Mesendoderm (in vitro differentiated cells): Measurements from ENCODE around the gene RAMP2.
A peak's percentile ranks its signal among the peaks of the same experiment; 100 is the strongest.

Source experiments
- DNase-seq: peaks from one replicate; pipeline ENCODE4 v3.0.0; 2013
- H2AK5ac ChIP-seq: 2 replicates; pipeline ENCODE4 v1.6.1; 2013; ENCODE audit warnings: low read length, inconsistent platforms
- H2BK120ac ChIP-seq: 2 replicates; pipeline ENCODE4 v1.6.1; 2013; ENCODE audit warnings: low read depth, mild to moderate bottlenecking, low read length, moderate library complexity, mixed read lengths
- H2BK15ac ChIP-seq: replicated peaks from 2 replicates; pipeline ENCODE4 v1.6.1; 2013; ENCODE audit warnings: low read depth, mild to moderate bottlenecking, moderate library complexity
- H2BK5ac ChIP-seq: 2 replicates; pipeline ENCODE4 v1.6.1; 2013; ENCODE audit warnings: low read length, inconsistent platforms
- H3K18ac ChIP-seq: 2 replicates; pipeline ENCODE4 v1.6.1; 2013; ENCODE audit warnings: mild to moderate bottlenecking, low read length, mixed read lengths
- H3K23ac ChIP-seq: one replicate; pipeline ENCODE4 v1.6.1; 2013; ENCODE audit warnings: low read length
- H3K27ac ChIP-seq: 2 replicates; pipeline ENCODE4 v1.5.1; 2013; ENCODE audit warnings: low read depth, mild to moderate bottlenecking, inconsistent platforms, low read length, moderate library complexity
- H3K27me3 ChIP-seq: 2 replicates; pipeline ENCODE4 v1.6.1; 2013; ENCODE audit warnings: low read length, control low read depth, mild to moderate bottlenecking, inconsistent platforms; ENCODE audit not compliant: insufficient read depth, poor library complexity
- H3K36me3 ChIP-seq: 2 replicates; pipeline ENCODE4 v1.6.1; 2013; ENCODE audit warnings: low read length, inconsistent platforms; ENCODE audit not compliant: control insufficient read depth, insufficient read depth
- H3K4ac ChIP-seq: one replicate; pipeline ENCODE4 v1.6.1; 2013; ENCODE audit warnings: low read depth, mild to moderate bottlenecking, low read length, moderate library complexity
- H3K4me1 ChIP-seq: 2 replicates; pipeline ENCODE4 v1.6.1; 2013; ENCODE audit warnings: low read depth, low read length, inconsistent platforms; ENCODE audit not compliant: control insufficient read depth
- H3K4me2 ChIP-seq: 2 replicates; pipeline ENCODE4 v1.6.1; 2013; ENCODE audit warnings: low read length
- H3K4me3 ChIP-seq: 2 replicates; pipeline ENCODE4 v1.5.1; 2013; ENCODE audit warnings: mild to moderate bottlenecking, low read length
- H3K56ac ChIP-seq: one replicate; pipeline ENCODE4 v1.6.1; 2013; ENCODE audit warnings: low read length
- H3K79me1 ChIP-seq: 2 replicates; pipeline ENCODE4 v1.6.1; 2013; ENCODE audit warnings: low read length, inconsistent platforms
- H3K79me2 ChIP-seq: 2 replicates; pipeline ENCODE4 v1.6.1; 2013; ENCODE audit warnings: mild to moderate bottlenecking, low read length; ENCODE audit not compliant: control insufficient read depth, insufficient read depth
- H3K9ac ChIP-seq: 2 replicates; pipeline ENCODE4 v1.6.1; 2013; ENCODE audit warnings: low read length, inconsistent platforms
- H4K5ac ChIP-seq: one replicate; pipeline ENCODE4 v1.6.1; 2013; ENCODE audit warnings: low read length
- H4K8ac ChIP-seq: one replicate; pipeline ENCODE4 v1.6.1; 2013; ENCODE audit warnings: low read depth, mild to moderate bottlenecking, control low read depth, low read length, moderate library complexity
- WGBS: extraction: QIAGEN DNeasy Blood & Tissue Kit; methylation state at CpG from one replicate; pipeline ENCODE4 v1.1.7; 2013; ENCODE audit warnings: low lambda C conversion rate, missing lambda C conversion rate; ENCODE audit not compliant: insufficient coverage; ENCODE audit errors: extremely low coverage; 5-methylcytosine and 5-hydroxymethylcytosine counted together

Gene RAMP2

DNA sequence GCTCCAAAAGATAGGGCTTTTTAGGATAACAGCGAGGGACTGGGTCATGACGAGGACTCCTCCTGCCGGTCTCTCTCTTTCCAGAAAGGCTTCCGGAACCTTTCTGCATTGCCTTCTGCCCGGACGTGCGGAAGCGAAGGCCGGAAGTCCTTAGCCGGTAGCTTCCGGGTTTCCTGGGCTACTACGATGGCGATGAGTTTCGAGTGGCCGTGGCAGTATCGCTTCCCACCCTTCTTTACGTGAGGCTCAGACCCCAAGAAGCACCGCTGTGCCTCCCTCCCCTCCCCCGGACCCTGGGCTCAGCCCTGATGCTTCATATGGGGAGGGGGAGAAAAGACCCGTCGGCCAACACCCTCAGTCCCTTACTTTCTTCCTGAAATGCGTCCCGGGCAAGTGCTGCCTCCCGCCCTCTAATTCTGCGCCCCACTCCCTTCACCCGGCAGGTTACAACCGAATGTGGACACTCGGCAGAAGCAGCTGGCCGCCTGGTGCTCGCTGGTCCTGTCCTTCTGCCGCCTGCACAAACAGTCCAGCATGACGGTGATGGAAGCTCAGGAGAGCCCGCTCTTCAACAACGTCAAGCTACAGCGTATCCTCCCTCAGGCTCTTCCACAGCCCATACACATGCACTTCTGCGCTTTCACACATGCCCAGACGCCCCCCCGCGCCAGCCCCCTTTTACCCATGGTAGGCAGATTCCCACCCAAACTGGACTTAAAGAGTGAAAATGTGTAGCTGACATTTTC is 12.4 kb downstream of the RAMP2 start, which contains the start of gene VPS25:
TSS of gene VPS25 (plus strand) at position 160 of the 746 bp plus-strand sequence. CDS start at position 187, 27 bp downstream.
- no peaks in the 10 kb centered on the region for H3K27me3 ChIP-seq
- no peak within 1 kb of the TSS for H2BK5ac ChIP-seq
- H4K8ac ChIP-seq, result peak within 1 kb of the TSS; percentile 78
- H3K56ac ChIP-seq, result peak within 1 kb of the TSS; percentile 100
- peak within 1 kb of the TSS; percentile 97 for H3K4me2 ChIP-seq
- H3K36me3 ChIP-seq, result peaks cover 5% of the 10 kb centered on the region
- H2BK15ac ChIP-seq, result no peak within 1 kb of the TSS
- H2BK120ac ChIP-seq, result no peak within 1 kb of the TSS
- H3K79me2 ChIP-seq, result no peaks in the 10 kb centered on the region
- peak; percentile 94 for DNase-seq
- peak within 1 kb of the TSS; percentile 81 for H3K27ac ChIP-seq
- H3K4ac ChIP-seq, result peak within 1 kb of the TSS; percentile 65
- H3K18ac ChIP-seq, result peak within 1 kb of the TSS; percentile 78
- peak within 1 kb of the TSS; percentile 80 for H3K23ac ChIP-seq
- H3K79me1 ChIP-seq, result peaks cover 3% of the 10 kb centered on the region
- H3K4me3 ChIP-seq, result peak within 1 kb of the TSS; percentile 100
- H4K5ac ChIP-seq, result peak within 1 kb of the TSS; percentile 71
- WGBS, result no CpG with 5 or more reads among the region's 39 CpGs
- H3K4me1 ChIP-seq, result peaks cover 2% of the 10 kb centered on the region
- peak within 1 kb of the TSS; percentile 51 for H2AK5ac ChIP-seq
- peak within 1 kb of the TSS; percentile 100 for H3K9ac ChIP-seq

DNA sequence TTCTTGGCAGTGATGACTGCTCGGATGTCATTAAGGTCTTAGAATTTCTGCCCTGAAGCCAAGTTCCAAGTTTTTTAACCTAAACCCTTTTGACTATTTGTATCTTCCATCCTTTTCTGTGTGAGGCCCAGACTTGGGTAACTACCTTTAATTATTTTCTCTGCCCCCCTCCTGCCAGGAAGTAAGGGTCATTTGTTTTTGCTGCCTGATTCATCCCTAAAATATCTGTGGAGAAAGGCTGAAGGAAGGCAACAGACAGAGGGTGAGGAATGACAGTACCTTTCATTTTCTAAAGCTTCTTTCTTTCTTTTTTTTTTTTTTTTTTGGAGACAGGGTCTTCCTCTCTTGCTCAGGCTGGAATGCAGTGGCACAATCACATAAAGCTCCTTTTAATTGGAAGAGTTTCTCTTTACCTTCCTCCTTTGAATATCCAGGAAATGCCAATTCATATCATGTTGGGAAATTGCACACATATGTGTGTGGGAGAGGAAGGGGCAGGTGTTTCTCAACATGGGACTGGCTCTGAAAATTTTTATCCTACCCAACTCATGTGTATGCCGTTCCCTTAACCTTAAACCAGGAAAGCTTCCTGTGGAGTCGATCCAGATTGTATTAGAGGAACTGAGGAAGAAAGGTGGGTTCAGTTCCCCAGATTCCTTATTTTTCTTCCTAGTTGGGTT is 13.2 kb downstream of the RAMP2 start:
- no CpG with 5 or more reads among the region's 3 CpGs for WGBS

DNA sequence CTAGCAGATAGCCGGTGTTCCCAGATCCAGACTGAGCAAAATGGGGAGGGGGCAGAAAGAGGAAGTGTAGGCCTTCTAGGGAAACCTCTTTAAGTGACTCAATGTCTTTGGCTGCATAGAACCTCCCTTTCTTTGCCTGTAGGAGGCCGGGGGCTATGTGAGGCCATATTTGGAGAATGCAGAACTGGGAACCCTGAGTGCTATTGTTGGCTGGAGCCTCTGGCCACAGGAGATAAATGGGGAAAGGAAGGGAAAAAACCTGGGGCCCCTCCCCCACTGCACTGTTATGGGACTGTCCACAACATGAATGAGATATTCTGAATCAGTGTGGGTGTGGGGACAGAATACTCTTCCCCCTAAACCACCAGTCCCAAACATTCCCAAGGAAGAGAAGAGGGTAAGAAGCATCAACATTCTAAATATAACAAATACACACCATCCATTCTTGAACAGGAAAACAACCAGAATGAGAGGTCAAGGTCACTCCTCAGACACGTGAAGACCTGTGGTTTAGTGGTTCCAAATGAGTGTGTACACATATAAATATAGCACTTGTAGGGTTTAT is 14.6 kb downstream of the RAMP2 start:
- no peaks in the 10 kb centered on the region for H3K27me3 ChIP-seq
- no peak overlapping the region for H3K4me2 ChIP-seq
- H3K79me1 ChIP-seq, result peaks cover 3% of the 10 kb centered on the region
- H3K56ac ChIP-seq, result no peak overlapping the region
- H3K36me3 ChIP-seq, result peaks cover 5% of the 10 kb centered on the region
- peak; percentile 33 for DNase-seq
- H4K8ac ChIP-seq, result no peak overlapping the region
- H3K4ac ChIP-seq, result no peak overlapping the region
- no peak overlapping the region for H2BK15ac ChIP-seq
- H3K4me3 ChIP-seq, result no peak overlapping the region
- H3K79me2 ChIP-seq, result no peaks in the 10 kb centered on the region
- no CpG with 5 or more reads among the region's 3 CpGs for WGBS
- H3K27ac ChIP-seq, result no peak overlapping the region
- H3K23ac ChIP-seq, result no peak overlapping the region
- no peak overlapping the region for H3K18ac ChIP-seq
- H4K5ac ChIP-seq, result no peak overlapping the region
- H2BK5ac ChIP-seq, result no peak overlapping the region
- no peak overlapping the region for H2AK5ac ChIP-seq
- H3K9ac ChIP-seq, result no peak overlapping the region
- peaks cover 5% of the 10 kb centered on the region for H3K4me1 ChIP-seq
- no peak overlapping the region for H2BK120ac ChIP-seq

More for the DNA sequence above, 13.2 kb downstream of the RAMP2 start:
- H2BK15ac ChIP-seq, result no peak overlapping the region
- no peak overlapping the region for H2AK5ac ChIP-seq
- peaks cover 3% of the 10 kb centered on the region for H3K79me1 ChIP-seq
- H4K8ac ChIP-seq, result peak overlapping the region; percentile 66
- H3K79me2 ChIP-seq, result no peaks in the 10 kb centered on the region
- peak overlapping the region; percentile 78 for H3K18ac ChIP-seq
- H2BK5ac ChIP-seq, result no peak overlapping the region
- H3K27ac ChIP-seq, result peak overlapping the region; percentile 33
- H3K4me3 ChIP-seq, result peak overlapping the region; percentile 100
- no peak overlapping the region for H2BK120ac ChIP-seq
- peaks cover 2% of the 10 kb centered on the region for H3K4me1 ChIP-seq
- H3K4ac ChIP-seq, result no peak overlapping the region
- no peak overlapping the region for H3K23ac ChIP-seq
- no peak overlapping the region for H4K5ac ChIP-seq
- peak; percentile 25 for DNase-seq
- peaks cover 5% of the 10 kb centered on the region for H3K36me3 ChIP-seq
- H3K27me3 ChIP-seq, result no peaks in the 10 kb centered on the region
- peak overlapping the region; percentile 100 for H3K9ac ChIP-seq
- peak overlapping the region; percentile 97 for H3K4me2 ChIP-seq
- peak overlapping the region; percentile 100 for H3K56ac ChIP-seq

DNA sequence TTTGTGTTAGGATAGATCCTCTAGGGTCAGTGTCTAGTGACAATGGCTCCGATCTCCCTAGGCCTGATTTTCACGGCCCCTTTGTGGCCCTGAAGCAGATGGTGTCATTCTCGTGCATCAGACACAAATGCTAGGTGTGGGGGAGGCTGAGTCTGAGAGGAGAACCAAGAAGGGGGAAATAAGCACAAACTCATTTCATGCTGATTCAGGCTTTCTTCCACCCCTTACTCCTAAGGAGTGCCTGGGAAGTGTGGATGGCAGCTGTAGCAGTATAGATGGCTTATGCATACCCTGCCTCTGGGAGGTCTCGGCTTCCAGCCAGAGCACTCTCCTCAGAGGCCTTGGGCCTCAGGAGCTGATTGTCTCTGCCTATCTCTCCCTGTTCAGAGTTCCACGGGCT is 17.5 kb downstream of the RAMP2 start:
- H3K79me2 ChIP-seq, result no peaks in the 10 kb centered on the region
- H2BK15ac ChIP-seq, result no peak overlapping the region
- no peak overlapping the region for H2AK5ac ChIP-seq
- no peak overlapping the region for H4K8ac ChIP-seq
- H3K4ac ChIP-seq, result no peak overlapping the region
- no peak overlapping the region for H3K56ac ChIP-seq
- peaks cover 2% of the 10 kb centered on the region for H3K79me1 ChIP-seq
- peaks cover 5% of the 10 kb centered on the region for H3K36me3 ChIP-seq
- H3K4me1 ChIP-seq, result peaks cover 5% of the 10 kb centered on the region
- no peak overlapping the region for H3K27ac ChIP-seq
- no peak overlapping the region for H3K18ac ChIP-seq
- DNase-seq, result no peak
- H3K4me3 ChIP-seq, result no peak overlapping the region
- WGBS, result no CpG with 5 or more reads among the region's 5 CpGs
- H3K23ac ChIP-seq, result no peak overlapping the region
- H4K5ac ChIP-seq, result no peak overlapping the region
- peaks cover 6% of the 10 kb centered on the region for H3K27me3 ChIP-seq
- H3K9ac ChIP-seq, result no peak overlapping the region
- no peak overlapping the region for H2BK120ac ChIP-seq
- no peak overlapping the region for H2BK5ac ChIP-seq
- no peak overlapping the region for H3K4me2 ChIP-seq

- Histone ChIP-seq H3K18ac (no peak overlapping the region), H3K79me2 (no peaks in the 10 kb centered on the region), H4K5ac (no peak overlapping the region), H4K8ac (no peak overlapping the region), H3K23ac (no peak overlapping the region), H2BK120ac (no peak overlapping the region), H3K56ac (no peak overlapping the region), H3K27ac (no peak overlapping the region), H3K27me3 (peaks cover 6% of the 10 kb centered on the region), H2BK5ac (no peak overlapping the region), H3K4me2 (no peak overlapping the region), H3K9ac (no peak overlapping the region), H3K4me1 (peaks cover 3% of the 10 kb centered on the region), H3K4me3 (no peak overlapping the region), H2BK15ac (no peak overlapping the region), H3K4ac (no peak overlapping the region), H2AK5ac (no peak overlapping the region), H3K79me1 (no peaks in the 10 kb centered on the region), H3K36me3 (peaks cover 5% of the 10 kb centered on the region)
- no CpG with 5 or more reads among the region's 3 CpGs for WGBS
- no peak for DNase-seq
Measured at GRCh38 chr17:42779304-42779935, 18.4 kb downstream of the RAMP2 start.
